GM12878 (cell line): Measurements from ENCODE around the gene PYGB. TPM values are rescaled to one million over a fixed set of nuclear protein-coding genes. Genes with fewer than 3 reads are reported as not detected.

Source experiments
- ATAC-seq: fragments of 200-7000 bp; cut with Tn5 transposase; 3 replicates; pipeline ENCODE4 v1.9.1; 2020; ENCODE audit warnings: mild to moderate bottlenecking, moderate library complexity
- BruUV-seq: library from RNA; stranded (reverse); fragments of 400-500 nt; replicated peaks from 2 replicates; lab custom pipeline; 2021; lab: Mats Ljungman, UMichigan
- CTCF ChIA-PET: fragments of 300-600 bp; sonication (Branson Sonifier 250); formaldehyde crosslinking; extraction: SDS; loops from one replicate; lab custom pipeline; 2021; ENCODE audit warnings: inconsistent platforms; lab: Yijun Ruan, JAX
- POLR2A ChIA-PET: fragments of 350-600 bp; formaldehyde crosslinking; extraction: SDS; loops from one replicate; lab custom pipeline; 2021; ENCODE audit warnings: inconsistent platforms; lab: Charles Lee
- RAD21 ChIA-PET: fragments of 300-600 bp; sonication (Branson Sonifier 250); formaldehyde crosslinking; loops from one replicate; lab custom pipeline; 2023; ENCODE audit warnings: antibody characterized with exemption; ENCODE audit not compliant: unreplicated experiment; lab: Charles Lee
- SMC1A ChIA-PET: fragments of 300-600 bp; sonication (Branson Sonifier 250); formaldehyde crosslinking; loops from one replicate; lab custom pipeline; 2023; ENCODE audit not compliant: unreplicated experiment, uncharacterized antibody; lab: Charles Lee
- DNase-seq: peaks from one replicate; pipeline ENCODE4 v3.0.0-alpha.2; 2011; ENCODE audit warnings: low read depth, low spot score
- FAIRE-seq: peaks from 3 replicates; lab custom pipeline; 2011; peaks lifted over from hg19 to GRCh38; lab: Jason Lieb, UNC
- H2AFZ ChIP-seq: 2 replicates; pipeline ENCODE4 v1.6.0; 2011; ENCODE audit warnings: low read depth, low read length, control low read depth; ENCODE audit not compliant: control insufficient read depth
- H3K27ac ChIP-seq: 2 replicates; pipeline ENCODE4 v1.5.1; 2011; ENCODE audit warnings: control low read depth; ENCODE audit not compliant: control insufficient read depth, insufficient read depth
- H3K27me3 ChIP-seq, 2 experiments: replicated peaks in 1 of 2; 2 replicates each; pipeline versions ENCODE4 v1.6.0 to v1.6.1; 2011; ENCODE audit warnings: low read length in 1 of 2; ENCODE audit not compliant: control insufficient read depth in 2 of 2, insufficient read depth in 2 of 2
- H3K36me3 ChIP-seq, 2 experiments: 2 replicates each; pipeline ENCODE4 v1.5.1; 2011; ENCODE audit warnings: low read length in 1 of 2; ENCODE audit not compliant: control insufficient read depth in 2 of 2, insufficient read depth in 2 of 2
- H3K4me1 ChIP-seq: 2 replicates; pipeline ENCODE4 v1.6.1; 2011; ENCODE audit warnings: mild to moderate bottlenecking, low read length, moderate library complexity, mixed read lengths; ENCODE audit not compliant: control insufficient read depth, insufficient read depth
- H3K4me2 ChIP-seq: 2 replicates; pipeline ENCODE4 v1.6.0; 2011; ENCODE audit warnings: control low read depth; ENCODE audit not compliant: control insufficient read depth, insufficient read depth
- H3K4me3 ChIP-seq: fragments of 200-600 bp; sonication (generic); 2 replicates; pipeline ENCODE4 v1.5.1; 2016
- H3K79me2 ChIP-seq: 2 replicates; pipeline ENCODE4 v1.6.0; 2011; ENCODE audit warnings: low read length; ENCODE audit not compliant: control insufficient read depth, insufficient read depth
- H3K9ac ChIP-seq: 2 replicates; pipeline ENCODE4 v1.8.0; 2011; ENCODE audit warnings: low read length, control low read depth, mixed read lengths; ENCODE audit not compliant: control insufficient read depth, insufficient read depth
- H3K9me3 ChIP-seq: replicated peaks from 3 replicates; pipeline ENCODE4 v1.5.1; 2011; ENCODE audit warnings: mild to moderate bottlenecking, low read length; ENCODE audit not compliant: control insufficient read depth, insufficient read depth
- H4K20me1 ChIP-seq: 2 replicates; pipeline ENCODE4 v1.6.0; 2011; ENCODE audit not compliant: control insufficient read depth, insufficient read depth
- CBX3 ChIP-seq: fragments of 200-600 bp; sonication (generic); IDR thresholded peaks from 2 replicates; pipeline ENCODE4 v1.6.1; 2016; ENCODE audit warnings: low read depth, borderline replicate concordance
- CREB1 ChIP-seq: IDR thresholded peaks from 2 replicates; pipeline ENCODE4 v1.6.1; 2012; ENCODE audit warnings: low read depth, mild to moderate bottlenecking, inconsistent platforms
- ESRRA ChIP-seq: IDR thresholded peaks from 2 replicates; pipeline ENCODE4 v1.6.1; 2012; ENCODE audit warnings: mild to moderate bottlenecking, low read length, improper control_type of control experiment
- IRF3 ChIP-seq: fragments of 450-650 bp; IDR thresholded peaks from 2 replicates; pipeline ENCODE4 v1.6.1; 2014; ENCODE audit warnings: mild to moderate bottlenecking
- KLF5 ChIP-seq: fragments of 450-650 bp; IDR thresholded peaks from 2 replicates; pipeline ENCODE4 v1.6.1; 2014; ENCODE audit warnings: mild to moderate bottlenecking; ENCODE audit not compliant: partially characterized antibody
- MTA2 ChIP-seq: fragments of 450-650 bp; IDR thresholded peaks from 2 replicates; pipeline ENCODE4 v1.6.1; 2016; ENCODE audit warnings: low read depth, mild to moderate bottlenecking, moderate library complexity
- MXI1 ChIP-seq: fragments of 150-350 bp; IDR thresholded peaks from 2 replicates; pipeline ENCODE4 v1.6.1; 2011; ENCODE audit warnings: low read depth, mild to moderate bottlenecking, inconsistent platforms, low read length, improper control_type of control experiment
- NR2C1 ChIP-seq: fragments of 450-650 bp; IDR thresholded peaks from 2 replicates; pipeline ENCODE4 v1.6.1; 2017; ENCODE audit warnings: antibody characterized with exemption, mild to moderate bottlenecking, moderate library complexity
- NR2C2 ChIP-seq: IDR thresholded peaks from 2 replicates; pipeline ENCODE4 v1.6.1; 2011; ENCODE audit warnings: borderline replicate concordance, low read depth; ENCODE audit not compliant: control insufficient read depth, insufficient read length
- RELA ChIP-seq: fragments of 450-650 bp; IDR thresholded peaks from 2 replicates; pipeline ENCODE4 v1.8.0; 2014; ENCODE audit warnings: borderline replicate concordance; ENCODE audit not compliant: partially characterized antibody
- TAF1 ChIP-seq: IDR thresholded peaks from 2 replicates; pipeline ENCODE4 v1.6.1; 2011; ENCODE audit warnings: mild to moderate bottlenecking, low read depth, low read length, borderline replicate concordance
- TCF3 ChIP-seq: IDR thresholded peaks from 2 replicates; pipeline ENCODE4 v1.6.1; 2012; ENCODE audit warnings: low read depth, mild to moderate bottlenecking, low read length, borderline replicate concordance; ENCODE audit not compliant: insufficient read depth
- WGBS: methylation state at CpG from one replicate; pipeline ENCODE4 v1.1.6; 2016; ENCODE audit warnings: low lambda C conversion rate; ENCODE audit not compliant: insufficient replicate concordance, insufficient coverage; ENCODE audit errors: missing lambda C conversion rate; 5-methylcytosine and 5-hydroxymethylcytosine counted together
- in situ Hi-C: fragments of 300-500 bp; cut with MboI; formaldehyde crosslinking; loops from 9 replicates; pipeline ENCODE4 v1.14.3; 2018; ENCODE audit warnings: mixed read lengths
- intact Hi-C: fragments of 100-400 bp; cut with micrococcal nuclease; formaldehyde crosslinking; loops from one replicate; pipeline ENCODE4 v1.14.2; 2022; ENCODE audit not compliant: unreplicated experiment
- polyA plus RNA-seq, 11 experiments: library from polyadenylated mRNA; depleted of rRNA in 4 of 11; unstranded in 6 of 11; stranded (reverse) in 5 of 11; fragments of >200 nt; fragmentation: Nextera tagmentation in 4 of 11; fragmentation: Illumina TruSeq in 1 of 11; extraction: Ambion mirVana in 4 of 11; extraction: Trizol in 1 of 11; gene quantifications; 1 replicate in 1 of 11; 2 replicates in 10 of 11; pipeline versions ENCODE4 v1.2.1 to v1.2.3, GENCODE V29; 2011 to 2016; ENCODE audit warnings: inconsistent platforms in 2 of 11, missing spikeins in 2 of 11, low read depth in 1 of 11
- total RNA-seq, 4 experiments: library from RNA; depleted of rRNA in 3 of 4; stranded (reverse); fragments of >200 nt in 3 of 4; fragmentation: Illumina TruSeq in 1 of 4; extraction: Trizol in 1 of 4; gene quantifications; 2 replicates each; pipeline versions ENCODE4 v1.2.1 to v1.2.3, GENCODE V29; 2013 to 2021
- TF ChIP-seq, protein P1 (sequence below): IDR thresholded peaks from 2 replicates; pipeline ENCODE4 v1.6.1; 2012; ENCODE audit warnings: mild to moderate bottlenecking, low read depth, low read length
- TF ChIP-seq, protein P2 (sequence below): IDR thresholded peaks from 2 replicates; pipeline ENCODE4 v1.6.1; 2011; ENCODE audit warnings: borderline replicate concordance, low read depth, mild to moderate bottlenecking, moderate library complexity, mixed read lengths, low read length; ENCODE audit not compliant: insufficient read depth; ENCODE audit errors: extremely low read length

Gene PYGB
- total and polyA plus RNA-seq, 10 of the 15 experiments (the other 5 are each of a cell fraction or from before 2014, with no cell fraction given): 0.34 to 33.5 (median 21.8) TPM

DNA sequence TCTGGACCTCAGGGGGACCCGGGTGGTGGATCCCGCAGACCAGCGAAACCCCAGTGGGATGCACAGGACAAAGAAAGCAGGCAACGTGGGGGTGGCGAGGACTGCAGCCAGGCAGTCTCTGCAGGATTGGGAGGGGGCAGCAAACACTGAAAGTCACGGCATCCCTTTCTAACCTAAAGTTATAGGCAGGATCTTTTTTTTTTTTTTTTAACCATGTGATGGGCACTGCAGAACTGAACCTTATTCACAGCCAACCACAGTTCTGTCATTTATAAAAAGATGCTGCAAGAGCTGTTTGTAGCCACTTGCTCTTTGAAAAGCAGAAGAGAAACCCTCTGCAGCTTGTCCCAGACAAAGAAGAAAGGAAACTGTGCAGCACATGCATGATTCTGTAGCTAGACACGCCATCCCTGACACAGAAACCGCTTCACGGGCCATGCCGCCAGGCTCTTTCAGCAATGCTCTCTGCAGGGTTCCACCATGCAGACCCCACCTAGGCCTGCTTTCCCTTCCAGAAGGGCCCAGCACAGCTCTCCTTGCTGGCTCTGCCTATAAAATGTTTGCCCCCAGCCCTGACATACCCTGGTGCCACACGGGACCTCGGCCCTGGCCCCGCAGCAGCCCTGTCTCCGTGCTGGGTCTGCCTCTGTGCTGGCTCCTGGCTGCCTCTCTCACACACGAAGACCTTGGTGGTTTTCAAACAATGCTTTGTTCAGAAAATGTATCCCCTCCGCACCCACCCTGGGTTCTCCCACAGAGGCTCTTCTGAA is 70.8 kb downstream of the PYGB start:
- no peaks in the 10 kb centered on the region for H3K27me3 ChIP-seq
- SMC1A ChIA-PET: interaction anchor here (0.9 to 5.1 kb wide), 3 partner anchors 22 to 80 kb away, joined by 3 to 23 read pairs (median 10); no protein-coding TSS in a partner anchor
- POLR2A ChIA-PET: interaction anchor here (0.7 to 1.3 kb wide), 3 partner anchors 22 to 282 kb away, joined by 3 to 6 read pairs (median 5); no protein-coding TSS in a partner anchor
- CTCF ChIA-PET: interaction anchor here (0.7 to 1.8 kb wide), 5 partner anchors 8 to 228 kb away, joined by 3 to 6 read pairs (median 4); partner anchors contain the start of gene GINS1
- peak overlapping the region; percentile 85 for H3K4me2 ChIP-seq
- FAIRE-seq: peak; percentile 99
- H3K4me1 ChIP-seq: peaks cover 40% of the 10 kb centered on the region
- WGBS: under 1% methylated on average over 16 of the region's 16 CpGs
- peaks cover 16 to 19% of the 10 kb centered on the region in 2 experiments for H3K36me3 ChIP-seq
- peak; percentile 88 for DNase-seq
- in situ Hi-C loops (no loop called here), intact Hi-C loops (loop anchor here (2.0 to 10.0 kb wide), 2 partner anchors 72 to 306 kb away; partner anchors contain the start of genes ABHD12 and NANP)
- no TSS peak for BruUV-seq
- no peaks in the 10 kb centered on the region for H4K20me1 ChIP-seq
- no peaks in the 10 kb centered on the region for H3K9me3 ChIP-seq
- peak overlapping the region; percentile 45; the same call in 1 of the 2 replicates for H2AFZ ChIP-seq
- H3K9ac ChIP-seq: peak overlapping the region; percentile 65
- RAD21 ChIA-PET: interaction anchor here (0.6 to 2.2 kb wide), 11 partner anchors 9 to 268 kb away, joined by 3 to 12 read pairs (median 3); no protein-coding TSS in a partner anchor
- peak overlapping the region; percentile 93 for H3K27ac ChIP-seq
- peak; percentile 94 for ATAC-seq
- H3K79me2 ChIP-seq: peaks cover 13% of the 10 kb centered on the region
- H3K4me3 ChIP-seq: no peak overlapping the region
- no peak for TF ChIP-seq TCF3
- no peak for TF ChIP-seq NR2C2
- peak; percentile 39; the same call in 1 of the 2 replicates for TF ChIP-seq MTA2
- no peak for TF ChIP-seq ESRRA
- TF ChIP-seq, protein P1, sequence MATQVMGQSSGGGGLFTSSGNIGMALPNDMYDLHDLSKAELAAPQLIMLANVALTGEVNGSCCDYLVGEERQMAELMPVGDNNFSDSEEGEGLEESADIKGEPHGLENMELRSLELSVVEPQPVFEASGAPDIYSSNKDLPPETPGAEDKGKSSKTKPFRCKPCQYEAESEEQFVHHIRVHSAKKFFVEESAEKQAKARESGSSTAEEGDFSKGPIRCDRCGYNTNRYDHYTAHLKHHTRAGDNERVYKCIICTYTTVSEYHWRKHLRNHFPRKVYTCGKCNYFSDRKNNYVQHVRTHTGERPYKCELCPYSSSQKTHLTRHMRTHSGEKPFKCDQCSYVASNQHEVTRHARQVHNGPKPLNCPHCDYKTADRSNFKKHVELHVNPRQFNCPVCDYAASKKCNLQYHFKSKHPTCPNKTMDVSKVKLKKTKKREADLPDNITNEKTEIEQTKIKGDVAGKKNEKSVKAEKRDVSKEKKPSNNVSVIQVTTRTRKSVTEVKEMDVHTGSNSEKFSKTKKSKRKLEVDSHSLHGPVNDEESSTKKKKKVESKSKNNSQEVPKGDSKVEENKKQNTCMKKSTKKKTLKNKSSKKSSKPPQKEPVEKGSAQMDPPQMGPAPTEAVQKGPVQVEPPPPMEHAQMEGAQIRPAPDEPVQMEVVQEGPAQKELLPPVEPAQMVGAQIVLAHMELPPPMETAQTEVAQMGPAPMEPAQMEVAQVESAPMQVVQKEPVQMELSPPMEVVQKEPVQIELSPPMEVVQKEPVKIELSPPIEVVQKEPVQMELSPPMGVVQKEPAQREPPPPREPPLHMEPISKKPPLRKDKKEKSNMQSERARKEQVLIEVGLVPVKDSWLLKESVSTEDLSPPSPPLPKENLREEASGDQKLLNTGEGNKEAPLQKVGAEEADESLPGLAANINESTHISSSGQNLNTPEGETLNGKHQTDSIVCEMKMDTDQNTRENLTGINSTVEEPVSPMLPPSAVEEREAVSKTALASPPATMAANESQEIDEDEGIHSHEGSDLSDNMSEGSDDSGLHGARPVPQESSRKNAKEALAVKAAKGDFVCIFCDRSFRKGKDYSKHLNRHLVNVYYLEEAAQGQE: no peak
- peak; percentile 59; the same call in 1 of the 2 replicates for TF ChIP-seq TAF1
- no peak for TF ChIP-seq RELA
- no peak for TF ChIP-seq NR2C1
- peak; percentile 94 for TF ChIP-seq MXI1
- peak; percentile 51 for TF ChIP-seq CREB1
- no peak for TF ChIP-seq CBX3
- no peak for TF ChIP-seq KLF5
- no peak for TF ChIP-seq IRF3
- TF ChIP-seq, protein P2, sequence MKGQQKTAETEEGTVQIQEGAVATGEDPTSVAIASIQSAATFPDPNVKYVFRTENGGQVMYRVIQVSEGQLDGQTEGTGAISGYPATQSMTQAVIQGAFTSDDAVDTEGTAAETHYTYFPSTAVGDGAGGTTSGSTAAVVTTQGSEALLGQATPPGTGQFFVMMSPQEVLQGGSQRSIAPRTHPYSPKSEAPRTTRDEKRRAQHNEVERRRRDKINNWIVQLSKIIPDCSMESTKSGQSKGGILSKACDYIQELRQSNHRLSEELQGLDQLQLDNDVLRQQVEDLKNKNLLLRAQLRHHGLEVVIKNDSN: no peak
